Testis (tissue), 2 donors: ENCODE measurements around the gene SHE.

ENCODE experiments used
- CTCF ChIP-seq, 3 experiments: fragments of 450-650 bp in 2 of 3; fragments of 200-600 bp in 1 of 3; sonication (generic) in 1 of 3; IDR thresholded peaks; one replicate each; pipeline ENCODE4 v1.5.1; 2016 to 2019; ENCODE audit warnings: antibody characterized with exemption in 3 of 3, mild to moderate bottlenecking in 2 of 3, moderate library complexity in 1 of 3
- POLR2A ChIP-seq: fragments of 450-650 bp; IDR thresholded peaks from one replicate; pipeline ENCODE4 v1.6.1; 2017; ENCODE audit warnings: antibody characterized with exemption, mild to moderate bottlenecking, moderate library complexity

- no peak for TF ChIP-seq CTCF (IDR thresholded peaks at IDR 0.05)
- no peak for TF ChIP-seq POLR2A
Measured at GRCh38 chr1:154446292-154446691, 55.9 kb downstream of the SHE start.
